HepG2 (cell line): ENCODE data around the gene P3R3URF. TPM values are rescaled to one million over a fixed set of nuclear protein-coding genes. Genes with fewer than 3 reads are reported as not detected.

Experiments
- ASH2L ChIP-seq: fragments of 300-600, 200-600 bp; sonication (generic); IDR thresholded peaks from 2 replicates; pipeline ENCODE4 v1.7.0; 2017; ENCODE audit warnings: low read depth, mild to moderate bottlenecking, moderate library complexity, mixed read lengths, low read length; ENCODE audit not compliant: insufficient read length
- NFKB2 ChIP-seq: sonication (generic); formaldehyde crosslinking; IDR thresholded peaks from 2 replicates; pipeline ENCODE4 v1.4.0; 2020; ENCODE audit warnings: missing genetic modification reagents, borderline replicate concordance
- NR2F2 ChIP-seq: IDR thresholded peaks from 2 replicates; pipeline ENCODE4 v1.6.1; 2012; ENCODE audit warnings: low read depth, inconsistent platforms, borderline replicate concordance
- NR2F6 ChIP-seq, 2 experiments: IDR thresholded peaks; 2 replicates each; pipeline ENCODE4 v1.6.1; 2016; ENCODE audit warnings: antibody characterized with exemption in 1 of 2, mild to moderate bottlenecking in 1 of 2
- PCBP1 ChIP-seq: fragments of 200-400 bp; formaldehyde crosslinking; IDR thresholded peaks from 2 replicates; pipeline ENCODE4 v1.6.1; 2017; ENCODE audit warnings: mild to moderate bottlenecking, low read depth, low read length, borderline replicate concordance
- POLR2A ChIP-seq, 2 experiments: IDR thresholded peaks; 2 replicates each; pipeline ENCODE4 v1.6.1; 2011; ENCODE audit warnings: low read depth in 2 of 2, low read length in 2 of 2, mild to moderate bottlenecking in 1 of 2, moderate library complexity in 1 of 2; ENCODE audit not compliant: insufficient read depth in 1 of 2
- PRMT3 ChIP-seq: sonication (generic); formaldehyde crosslinking; IDR thresholded peaks from 2 replicates; pipeline ENCODE4 v1.8.1; 2022; ENCODE audit warnings: low read depth, mild to moderate bottlenecking, moderate library complexity, missing genetic modification reagents, borderline replicate concordance
- PTBP1 ChIP-seq: fragments of 200-400 bp; formaldehyde crosslinking; IDR thresholded peaks from 2 replicates; pipeline ENCODE4 v1.6.1; 2018; ENCODE audit warnings: low read length, low read depth; ENCODE audit not compliant: poor library complexity, severe bottlenecking
- RFX5 ChIP-seq: IDR thresholded peaks from 2 replicates; pipeline ENCODE4 v1.6.1; 2011; ENCODE audit warnings: low read depth, low read length, improper control_type of control experiment
- RORA ChIP-seq: sonication (generic); formaldehyde crosslinking; IDR thresholded peaks from 2 replicates; pipeline ENCODE4 v1.5.0; 2020; ENCODE audit warnings: mild to moderate bottlenecking, missing genetic modification reagents, moderate library complexity
- SP1 ChIP-seq, 2 experiments: fragments of 450-650 bp in 1 of 2; sonication (generic) in 1 of 2; formaldehyde crosslinking in 1 of 2; IDR thresholded peaks; 2 replicates each; pipeline versions ENCODE4 v1.4.0 to v1.6.1; 2016 to 2020; ENCODE audit warnings: missing genetic modification reagents in 1 of 2
- ZNF160 ChIP-seq: sonication (generic); formaldehyde crosslinking; IDR thresholded peaks from 2 replicates; pipeline ENCODE4 v1.8.0; 2022; ENCODE audit warnings: mild to moderate bottlenecking, inconsistent platforms, missing genetic modification reagents
- ZNF260 ChIP-seq: sonication (generic); formaldehyde crosslinking; IDR thresholded peaks from 2 replicates; pipeline ENCODE4 v1.4.0; 2020; ENCODE audit warnings: missing genetic modification reagents, low read depth, mild to moderate bottlenecking, borderline replicate concordance
- ZNF317 ChIP-seq: sonication (generic); formaldehyde crosslinking; IDR thresholded peaks from 2 replicates; pipeline ENCODE4 v1.5.0; 2020; ENCODE audit warnings: mild to moderate bottlenecking, missing genetic modification reagents
- ZNF616 ChIP-seq: sonication (generic); formaldehyde crosslinking; IDR thresholded peaks from 2 replicates; pipeline ENCODE4 v1.5.0; 2020; ENCODE audit warnings: low read depth, mild to moderate bottlenecking, missing genetic modification reagents
- ZNF709 ChIP-seq: sonication (generic); formaldehyde crosslinking; IDR thresholded peaks from 2 replicates; pipeline ENCODE4 v1.5.0; 2020; ENCODE audit warnings: mild to moderate bottlenecking, missing genetic modification reagents
- polyA plus RNA-seq, 8 experiments: library from polyadenylated mRNA; depleted of rRNA in 3 of 8; stranded (reverse) in 7 of 8; unstranded in 1 of 8; fragments of >200 nt; fragmentation: Illumina TruSeq in 4 of 8; extraction: Trizol in 4 of 8; gene quantifications; 2 replicates each; pipeline versions ENCODE4 v1.2.1 to v1.2.3, GENCODE V29; 2011 to 2016; ENCODE audit warnings: low read depth in 4 of 8, missing spikeins in 1 of 8, mixed read lengths in 1 of 8; ENCODE audit not compliant: insufficient read depth in 1 of 8
- total RNA-seq, 5 experiments: library from RNA; depleted of rRNA; stranded (reverse); fragments of >200 nt; fragmentation: Illumina TruSeq; extraction: Trizol; gene quantifications; 2 replicates each; pipeline ENCODE4 v1.2.3, GENCODE V29; 2016; ENCODE audit warnings: low read depth in 1 of 5
- TF ChIP-seq, protein P1 (sequence below): sonication (generic); formaldehyde crosslinking; IDR thresholded peaks from 2 replicates; pipeline ENCODE4 v1.5.0; 2020; ENCODE audit warnings: mild to moderate bottlenecking, missing genetic modification reagents
- TF ChIP-seq, protein P2 (sequence below): sonication (generic); formaldehyde crosslinking; IDR thresholded peaks from 2 replicates; pipeline ENCODE4 v1.5.1; 2020; ENCODE audit warnings: missing genetic modification reagents, mild to moderate bottlenecking, borderline replicate concordance
- TF ChIP-seq, protein P3 (sequence below): sonication (generic); formaldehyde crosslinking; IDR thresholded peaks from 2 replicates; pipeline ENCODE4 v1.5.0; 2020; ENCODE audit warnings: mild to moderate bottlenecking, missing genetic modification reagents
- TF ChIP-seq, protein P4 (sequence below): sonication (generic); formaldehyde crosslinking; IDR thresholded peaks from 2 replicates; pipeline ENCODE4 v1.8.1; 2023; ENCODE audit warnings: mild to moderate bottlenecking, missing genetic modification reagents
- TF ChIP-seq, protein P5 (sequence below): sonication (generic); formaldehyde crosslinking; IDR thresholded peaks from 2 replicates; pipeline ENCODE4 v1.8.1; 2023; ENCODE audit warnings: mild to moderate bottlenecking, missing genetic modification reagents

The P3R3URF gene
- total and polyA plus RNA-seq, 2 of the 13 experiments (the other 11 are each of a cell fraction or from before 2014, with no cell fraction given), result not detected

DNA sequence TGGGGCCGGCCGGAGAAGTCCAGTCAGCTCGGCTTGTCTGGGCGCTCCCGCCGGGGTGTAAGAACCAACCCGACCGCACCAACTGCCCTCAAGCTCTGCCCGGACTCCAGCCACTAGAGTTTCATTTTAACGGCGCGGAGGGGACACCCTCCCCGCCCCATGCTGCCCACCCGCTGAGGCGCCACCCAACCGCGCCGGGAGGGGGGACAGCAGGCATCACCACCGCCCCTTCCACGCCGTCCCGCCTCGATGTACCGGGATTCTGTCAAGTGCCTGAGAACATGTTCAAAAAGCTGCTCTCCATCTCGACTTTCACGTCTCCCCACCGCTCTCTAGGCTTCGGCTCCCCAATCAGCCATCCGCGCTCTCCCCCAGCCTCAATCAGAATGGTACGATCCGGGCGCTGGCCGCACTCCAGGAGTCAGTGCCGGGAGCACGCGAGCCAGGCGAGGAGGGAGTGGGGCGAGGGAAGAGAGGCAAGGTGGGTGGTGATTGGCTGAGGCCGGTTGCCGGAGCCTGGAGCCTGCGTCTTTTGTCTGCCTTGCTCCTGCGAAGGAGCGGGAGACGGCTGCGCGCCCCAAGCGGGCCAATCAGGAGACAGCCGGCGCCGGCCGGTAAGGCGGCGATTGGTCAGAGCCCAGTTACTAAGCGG lies 43.6 kb downstream of the P3R3URF start, which contains the start of gene PIK3R3 (continued):
- peak; percentile 99 for TF ChIP-seq ZNF709
- 0 out of 2 replicates have a peak, but pooled peaks have one; percentile 65 for TF ChIP-seq ZNF260 (CRISPR knock-in tag)
- no peak for TF ChIP-seq RORA (CRISPR knock-in tag)
- TF ChIP-seq, protein P1, sequence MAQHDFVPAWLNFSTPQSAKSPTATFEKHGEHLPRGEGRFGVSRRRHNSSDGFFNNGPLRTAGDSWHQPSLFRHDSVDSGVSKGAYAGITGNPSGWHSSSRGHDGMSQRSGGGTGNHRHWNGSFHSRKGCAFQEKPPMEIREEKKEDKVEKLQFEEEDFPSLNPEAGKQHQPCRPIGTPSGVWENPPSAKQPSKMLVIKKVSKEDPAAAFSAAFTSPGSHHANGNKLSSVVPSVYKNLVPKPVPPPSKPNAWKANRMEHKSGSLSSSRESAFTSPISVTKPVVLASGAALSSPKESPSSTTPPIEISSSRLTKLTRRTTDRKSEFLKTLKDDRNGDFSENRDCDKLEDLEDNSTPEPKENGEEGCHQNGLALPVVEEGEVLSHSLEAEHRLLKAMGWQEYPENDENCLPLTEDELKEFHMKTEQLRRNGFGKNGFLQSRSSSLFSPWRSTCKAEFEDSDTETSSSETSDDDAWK (CRISPR knock-in tag), result no peak
- TF ChIP-seq, protein P2, sequence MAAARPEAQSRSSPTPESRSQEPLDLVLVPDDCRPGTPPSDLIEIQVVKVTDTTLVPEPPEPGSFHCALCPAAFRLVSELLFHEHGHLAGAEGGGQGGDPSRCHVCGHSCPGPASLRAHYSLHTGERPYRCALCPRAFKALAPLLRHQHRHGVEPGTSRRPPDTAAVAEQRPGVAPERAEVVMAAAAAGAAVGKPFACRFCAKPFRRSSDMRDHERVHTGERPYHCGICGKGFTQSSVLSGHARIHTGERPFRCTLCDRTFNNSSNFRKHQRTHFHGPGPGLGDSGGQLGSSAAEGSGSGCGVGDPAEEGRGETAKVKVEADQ, result 0 out of 2 replicates have a peak, but pooled peaks have one; percentile 90
- TF ChIP-seq, protein P3, sequence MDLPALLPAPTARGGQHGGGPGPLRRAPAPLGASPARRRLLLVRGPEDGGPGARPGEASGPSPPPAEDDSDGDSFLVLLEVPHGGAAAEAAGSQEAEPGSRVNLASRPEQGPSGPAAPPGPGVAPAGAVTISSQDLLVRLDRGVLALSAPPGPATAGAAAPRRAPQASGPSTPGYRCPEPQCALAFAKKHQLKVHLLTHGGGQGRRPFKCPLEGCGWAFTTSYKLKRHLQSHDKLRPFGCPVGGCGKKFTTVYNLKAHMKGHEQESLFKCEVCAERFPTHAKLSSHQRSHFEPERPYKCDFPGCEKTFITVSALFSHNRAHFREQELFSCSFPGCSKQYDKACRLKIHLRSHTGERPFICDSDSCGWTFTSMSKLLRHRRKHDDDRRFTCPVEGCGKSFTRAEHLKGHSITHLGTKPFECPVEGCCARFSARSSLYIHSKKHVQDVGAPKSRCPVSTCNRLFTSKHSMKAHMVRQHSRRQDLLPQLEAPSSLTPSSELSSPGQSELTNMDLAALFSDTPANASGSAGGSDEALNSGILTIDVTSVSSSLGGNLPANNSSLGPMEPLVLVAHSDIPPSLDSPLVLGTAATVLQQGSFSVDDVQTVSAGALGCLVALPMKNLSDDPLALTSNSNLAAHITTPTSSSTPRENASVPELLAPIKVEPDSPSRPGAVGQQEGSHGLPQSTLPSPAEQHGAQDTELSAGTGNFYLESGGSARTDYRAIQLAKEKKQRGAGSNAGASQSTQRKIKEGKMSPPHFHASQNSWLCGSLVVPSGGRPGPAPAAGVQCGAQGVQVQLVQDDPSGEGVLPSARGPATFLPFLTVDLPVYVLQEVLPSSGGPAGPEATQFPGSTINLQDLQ (CRISPR knock-in tag), result peak; percentile 83
- peak; percentile 95; the same call in 1 of the 2 replicates for TF ChIP-seq PCBP1
- TF ChIP-seq ZNF160, result peak; percentile 78
- TF ChIP-seq PRMT3 (CRISPR knock-in tag), result no peak; the same call in 1 of the 2 replicates
- no peak; the same call in 1 of the 2 replicates for TF ChIP-seq NR2F2
- peak; percentile 98 for TF ChIP-seq ZNF616 (CRISPR knock-in tag)
- no peak for TF ChIP-seq SP1 (IDR thresholded peaks at IDR 0.05)
- peak; percentile 65 for TF ChIP-seq SP1 (CRISPR knock-in tag; IDR thresholded peaks at IDR 0.05)
- TF ChIP-seq ASH2L, result peak; percentile 72
- TF ChIP-seq, protein P4, sequence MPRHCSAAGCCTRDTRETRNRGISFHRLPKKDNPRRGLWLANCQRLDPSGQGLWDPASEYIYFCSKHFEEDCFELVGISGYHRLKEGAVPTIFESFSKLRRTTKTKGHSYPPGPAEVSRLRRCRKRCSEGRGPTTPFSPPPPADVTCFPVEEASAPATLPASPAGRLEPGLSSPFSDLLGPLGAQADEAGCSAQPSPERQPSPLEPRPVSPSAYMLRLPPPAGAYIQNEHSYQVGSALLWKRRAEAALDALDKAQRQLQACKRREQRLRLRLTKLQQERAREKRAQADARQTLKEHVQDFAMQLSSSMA (CRISPR knock-in tag), result peak; percentile 39; the same call in 1 of the 2 replicates
- TF ChIP-seq, protein P5, sequence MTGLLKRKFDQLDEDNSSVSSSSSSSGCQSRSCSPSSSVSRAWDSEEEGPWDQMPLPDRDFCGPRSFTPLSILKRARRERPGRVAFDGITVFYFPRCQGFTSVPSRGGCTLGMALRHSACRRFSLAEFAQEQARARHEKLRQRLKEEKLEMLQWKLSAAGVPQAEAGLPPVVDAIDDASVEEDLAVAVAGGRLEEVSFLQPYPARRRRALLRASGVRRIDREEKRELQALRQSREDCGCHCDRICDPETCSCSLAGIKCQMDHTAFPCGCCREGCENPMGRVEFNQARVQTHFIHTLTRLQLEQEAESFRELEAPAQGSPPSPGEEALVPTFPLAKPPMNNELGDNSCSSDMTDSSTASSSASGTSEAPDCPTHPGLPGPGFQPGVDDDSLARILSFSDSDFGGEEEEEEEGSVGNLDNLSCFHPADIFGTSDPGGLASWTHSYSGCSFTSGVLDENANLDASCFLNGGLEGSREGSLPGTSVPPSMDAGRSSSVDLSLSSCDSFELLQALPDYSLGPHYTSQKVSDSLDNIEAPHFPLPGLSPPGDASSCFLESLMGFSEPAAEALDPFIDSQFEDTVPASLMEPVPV (CRISPR knock-in tag), result peak; percentile 99
- TF ChIP-seq ZNF317 (CRISPR knock-in tag), result peak; percentile 74
- peak; percentile 95 for TF ChIP-seq RFX5
- TF ChIP-seq NR2F6 (IDR thresholded peaks at IDR 0.05), result no peak
- peak; percentile 71; the same call in 1 of the 2 replicates for TF ChIP-seq NR2F6 (CRISPR knock-in tag; IDR thresholded peaks at IDR 0.05)
- peak; percentile 82 to 96 for TF ChIP-seq POLR2A (IDR thresholded peaks at IDR 0.05; ENCODE audit: insufficient read depth in 1 of 2, low read depth in 2 of 2, low read length in 2 of 2)
- peak; percentile 42 for TF ChIP-seq PTBP1
- TF ChIP-seq NFKB2, result peak; percentile 99
